Esophagus muscularis mucosa (tissue), 3 donors: ENCODE data around the gene RHOT1.

Experiments used
- CTCF ChIP-seq, 3 experiments: fragments of 200-600 bp in 2 of 3; fragments of 450-650 bp in 1 of 3; sonication (generic) in 2 of 3; IDR thresholded peaks; one replicate each; pipeline ENCODE4 v1.5.1; 2017 to 2019; ENCODE audit warnings: antibody characterized with exemption in 3 of 3, mild to moderate bottlenecking in 2 of 3, moderate library complexity in 1 of 3
- POLR2A ChIP-seq: fragments of 450-650 bp; IDR thresholded peaks from one replicate; pipeline ENCODE4 v1.6.1; 2017; ENCODE audit warnings: antibody characterized with exemption, moderate library complexity, mild to moderate bottlenecking, low read depth

- no peak for TF ChIP-seq POLR2A
- TF ChIP-seq CTCF (IDR thresholded peaks at IDR 0.05) = no peak
Observed at GRCh38 chr17:32117399-32117798, 24.9 kb upstream of the RHOT1 start.
